GM21786 (cell line): ENCODE measurements around the gene HIBADH.
"Not testable (repeated sequence)": the region's sequence is repeated elsewhere in the genome, so short reads cannot be mapped to it uniquely, and the experiment has no call there.

Experiments
- ATAC-seq: cut with Tn5 transposase; IDR thresholded peaks from one replicate; pipeline ENCODE4 v1.9.1; 2021; ENCODE audit not compliant: unreplicated experiment

HIBADH gene

GRCh38 chr7:27680610-27681009, 17.9 kb upstream of the HIBADH start:
- no peak for ATAC-seq

GRCh38 chr7:27678617-27679260, 16.1 kb upstream of the HIBADH start:
- ATAC-seq, result no peak

GRCh38 chr7:27677912-27678612, 15.4 kb upstream of the HIBADH start:
- ATAC-seq, result no peak

- ATAC-seq, result not testable (repeated sequence)
Observed at GRCh38 chr7:27674126-27674525, 11.4 kb upstream of the HIBADH start.

DNA sequence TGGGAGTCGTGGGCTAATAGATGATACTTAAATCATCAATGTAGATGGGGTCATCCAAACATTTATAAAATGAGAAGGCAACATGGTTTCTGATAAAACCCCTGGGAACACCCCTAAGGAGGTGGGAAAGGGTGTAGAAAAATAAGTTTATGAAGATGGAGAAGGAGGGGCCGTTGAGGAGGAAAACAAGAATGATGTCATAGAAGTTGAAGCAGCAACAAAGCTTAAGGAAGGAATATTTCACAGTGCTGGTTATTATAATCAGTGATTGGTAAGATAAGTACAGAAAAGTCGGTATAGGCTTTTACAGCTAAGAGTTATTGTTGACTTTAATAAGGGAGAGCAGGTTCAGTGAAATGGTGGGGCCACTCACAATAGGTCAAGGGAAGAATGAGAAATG, 9.0 kb upstream of the HIBADH start:
- no peak for ATAC-seq

GRCh38 chr7:27670676-27671075, 8.0 kb upstream of the HIBADH start:
- ATAC-seq, result no peak

GRCh38 chr7:27670177-27670576, 7.5 kb upstream of the HIBADH start:
- no peak for ATAC-seq

- ATAC-seq, result no peak
Observed at GRCh38 chr7:27665531-27665930, 2.8 kb upstream of the HIBADH start.

GRCh38 chr7:27663989-27664331, 1.3 kb upstream of the HIBADH start:
- no peak for ATAC-seq

- no peak for ATAC-seq
Observed at GRCh38 chr7:27661811-27662489, 733 bp downstream of the HIBADH start.

DNA sequence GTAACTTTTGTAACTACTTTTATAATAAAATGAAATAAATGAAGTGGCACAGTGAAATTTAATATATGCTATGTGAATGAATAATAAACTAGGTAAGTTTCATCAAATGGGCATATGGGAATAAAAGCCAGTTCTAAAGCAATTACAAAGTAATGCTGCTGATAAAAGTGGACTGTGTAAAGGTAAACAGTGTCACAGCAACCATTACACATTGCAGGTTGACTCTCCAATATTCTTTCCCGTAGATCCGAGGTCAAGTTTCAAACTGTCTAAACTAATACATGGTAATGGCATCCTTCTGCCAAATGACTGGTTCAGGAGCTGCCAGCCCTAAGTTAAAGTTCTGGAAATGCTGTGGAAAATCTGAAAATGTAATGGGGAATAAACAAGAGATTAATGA, 6.0 kb downstream of the HIBADH start:
- ATAC-seq, result no peak

DNA sequence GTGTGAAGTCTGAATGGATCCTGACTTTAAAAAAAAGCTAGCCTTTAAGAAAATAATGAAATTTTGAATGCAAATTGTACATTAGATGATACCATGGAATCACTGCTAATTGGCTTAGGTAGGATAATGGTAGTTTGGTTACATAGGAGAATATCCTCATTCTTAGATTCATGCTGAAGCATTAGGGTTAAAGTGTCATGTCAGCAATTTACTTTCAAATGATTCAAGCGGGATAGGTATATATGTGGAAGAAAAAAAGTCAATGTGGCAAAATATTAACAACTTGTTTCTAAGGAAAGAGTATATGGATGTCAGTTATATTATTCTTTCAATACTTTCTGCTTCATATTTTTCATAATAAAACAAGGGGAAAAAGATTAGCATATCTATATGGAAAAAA, 7.5 kb downstream of the HIBADH start:
- ATAC-seq, result no peak

DNA sequence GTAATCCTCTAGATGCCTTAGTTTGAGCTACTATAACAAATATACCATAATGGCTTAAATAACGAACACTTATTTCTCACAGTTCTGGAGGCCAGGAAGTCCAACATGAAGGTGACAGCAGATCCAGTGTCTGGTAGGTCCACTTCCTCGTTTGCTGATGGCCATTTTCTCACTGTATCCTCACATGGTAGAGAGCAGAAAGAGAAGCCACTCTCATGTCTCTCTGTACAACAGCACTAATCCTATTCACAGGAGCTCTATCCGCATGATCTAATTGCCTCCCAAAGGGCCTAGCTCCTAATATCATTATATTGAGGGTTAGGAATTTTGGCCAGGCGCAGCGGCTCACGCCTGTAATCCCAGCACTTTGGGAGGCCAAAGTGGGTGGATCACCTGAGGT, 10.2 kb downstream of the HIBADH start:
- no peak for ATAC-seq

- no peak for ATAC-seq
Observed at GRCh38 chr7:27651702-27652101, 11.0 kb downstream of the HIBADH start.

- ATAC-seq, result no peak
Observed at GRCh38 chr7:27650283-27650682, 12.4 kb downstream of the HIBADH start.

GRCh38 chr7:27647489-27647888, 15.2 kb downstream of the HIBADH start:
- no peak for ATAC-seq

DNA sequence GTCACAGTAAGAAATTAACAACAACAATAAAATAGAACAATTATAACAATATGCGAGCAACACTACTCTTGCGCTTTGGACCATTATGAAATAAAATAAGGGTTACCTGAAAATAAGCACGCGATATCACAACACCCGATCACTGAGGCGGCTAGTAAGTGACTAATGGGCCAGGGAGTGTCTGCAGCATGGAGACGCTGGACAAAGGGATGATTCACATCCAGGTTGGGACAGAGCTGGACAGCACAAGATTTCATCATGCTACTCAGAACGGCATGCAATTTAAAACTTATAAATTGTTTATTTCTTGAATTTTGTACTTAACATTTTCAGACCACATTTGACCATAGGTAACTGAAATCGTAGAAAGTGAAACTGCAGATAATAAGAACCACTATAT, 15.6 kb downstream of the HIBADH start:
- ATAC-seq, result no peak

GRCh38 chr7:27642271-27642670, 20.4 kb downstream of the HIBADH start:
- ATAC-seq, result no peak

- ATAC-seq, result peak; percentile 81
Observed at GRCh38 chr7:27641581-27642230, 21.0 kb downstream of the HIBADH start.

DNA sequence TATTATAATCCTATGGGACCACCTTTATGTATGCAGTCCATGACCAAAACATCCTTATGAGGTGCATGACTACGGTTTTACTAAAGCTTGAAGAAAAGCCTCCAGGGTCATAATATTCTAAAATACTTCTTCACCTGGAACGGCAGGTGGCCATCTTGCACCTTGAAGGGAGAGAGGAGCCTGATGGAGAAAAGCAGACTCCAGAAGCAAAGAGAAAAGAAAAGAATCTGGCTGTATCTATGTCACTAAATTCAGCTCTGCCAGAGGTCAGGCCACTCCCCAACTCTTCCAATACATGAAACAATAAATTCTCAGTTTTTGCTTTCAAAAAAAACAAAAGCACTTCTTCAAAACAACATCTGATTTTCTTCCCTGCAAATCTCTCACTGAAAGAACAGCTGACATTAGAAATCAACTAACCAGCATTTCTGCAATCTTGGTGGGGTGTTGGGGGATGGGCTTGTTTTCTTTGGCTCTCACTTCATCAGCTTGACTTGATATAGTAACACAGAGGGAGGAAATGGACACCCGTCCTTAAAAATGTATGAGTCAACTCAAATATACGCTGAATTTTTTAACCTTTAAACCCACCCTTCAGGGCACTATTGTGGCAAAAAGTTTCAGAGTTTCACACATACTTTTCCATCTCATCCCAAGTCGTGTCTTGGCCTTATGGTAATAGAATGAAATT, 21.7 kb downstream of the HIBADH start:
- ATAC-seq, result no peak

GRCh38 chr7:27639851-27640250, 22.8 kb downstream of the HIBADH start:
- no peak for ATAC-seq
